Fibroblast of skin of scalp (primary cell): ENCODE measurements around the gene DLX5.

Experiments used
- DNase-seq: peaks from one replicate; pipeline ENCODE4 v3.0.0-alpha.2; 2013

The DLX5 gene

GRCh38 chr7:97018126-97018601 lies 6.5 kb downstream of the DLX5 start:
- no peak for DNase-seq

- no peak for DNase-seq
These were observed 7.2 kb downstream of the DLX5 start for GRCh38 chr7:97017192-97018125.

GRCh38 chr7:97016381-97017191 lies 8.0 kb downstream of the DLX5 start:
- no peak for DNase-seq

GRCh38 chr7:97015756-97016380 lies 8.8 kb downstream of the DLX5 start:
- no peak for DNase-seq

- DNase-seq: no peak
These were observed 9.4 kb downstream of the DLX5 start for GRCh38 chr7:97015279-97015678.

- no peak for DNase-seq
These were observed 10.4 kb downstream of the DLX5 start for GRCh38 chr7:97014145-97014750.

GRCh38 chr7:97013845-97014134 lies 10.8 kb downstream of the DLX5 start:
- DNase-seq: no peak

- DNase-seq: no peak
These were observed 11.3 kb downstream of the DLX5 start for GRCh38 chr7:97013134-97013844.

GRCh38 chr7:97012365-97013133 lies 12.1 kb downstream of the DLX5 start:
- DNase-seq: no peak

- DNase-seq: no peak
These were observed 12.9 kb downstream of the DLX5 start for GRCh38 chr7:97011536-97012364.

- DNase-seq: no peak
These were observed 13.5 kb downstream of the DLX5 start for GRCh38 chr7:97011104-97011503.

- no peak for DNase-seq
These were observed 14.6 kb downstream of the DLX5 start for GRCh38 chr7:97009753-97010732.

- no peak for DNase-seq
These were observed 16.2 kb downstream of the DLX5 start for GRCh38 chr7:97008275-97008917.

- DNase-seq: no peak
These were observed 17.1 kb downstream of the DLX5 start for GRCh38 chr7:97007583-97007861.

- no peak for DNase-seq
These were observed 17.6 kb downstream of the DLX5 start for GRCh38 chr7:97006816-97007582.

- DNase-seq: peak; percentile 46
These were observed 18.4 kb downstream of the DLX5 start for GRCh38 chr7:97006055-97006815.
